HepG2 (cell line): ENCODE data around the gene KRT2. TPM values are rescaled to one million over a fixed set of nuclear protein-coding genes. Genes with fewer than 3 reads are reported as not detected.

ENCODE experiments used
- ATAC-seq: fragments of 200-7000 bp; cut with Tn5 transposase; 3 replicates; pipeline ENCODE4 v1.9.1; 2020; ENCODE audit warnings: mild to moderate bottlenecking, moderate library complexity
- BruUV-seq: library from RNA; stranded (reverse); fragments of 400-500 nt; replicated peaks from 2 replicates; lab custom pipeline; 2021; lab: Mats Ljungman, UMichigan
- CTCF ChIA-PET: fragments of 300-600 bp; formaldehyde crosslinking; extraction: SDS; loops from one replicate; lab custom pipeline; 2021; ENCODE audit warnings: low total read pairs, inconsistent platforms, low intra/inter-chr PET ratio; lab: Yijun Ruan, JAX
- POLR2A ChIA-PET: fragments of 350-600 bp; sonication (Branson Sonifier 250); formaldehyde crosslinking; loops from one replicate; lab custom pipeline; 2020; ENCODE audit warnings: antibody characterized with exemption, inconsistent platforms; lab: Yijun Ruan, JAX
- DNase-seq: peaks from one replicate; pipeline ENCODE4 v3.0.0-alpha.2; 2015; ENCODE audit warnings: low spot score
- FAIRE-seq: peaks from 3 replicates; lab custom pipeline; 2011; peaks lifted over from hg19 to GRCh38; lab: Jason Lieb, UNC
- H2AFZ ChIP-seq: one replicate; pipeline ENCODE4 v1.6.1; 2011; ENCODE audit warnings: low read length, inconsistent platforms
- H3K27ac ChIP-seq: fragments of 300-600 bp; 3 replicates; pipeline ENCODE4 v1.8.0; 2011; ENCODE audit warnings: mixed run types, mild to moderate bottlenecking, mixed read lengths, low read length, inconsistent platforms; ENCODE audit not compliant: insufficient read depth; ENCODE audit errors: extremely low read length
- H3K27me3 ChIP-seq, 2 experiments: fragments of 200-600 bp in 1 of 2; 2 replicates in 1 of 2; 3 replicates in 1 of 2; pipeline versions ENCODE4 v1.6.0 to v1.8.0; 2011; ENCODE audit warnings: low read length in 2 of 2, mild to moderate bottlenecking in 2 of 2, moderate library complexity in 2 of 2, inconsistent platforms in 1 of 2; ENCODE audit not compliant: insufficient read depth in 2 of 2, control insufficient read depth in 1 of 2
- H3K36me3 ChIP-seq, 2 experiments: fragments of 200-600 bp in 1 of 2; replicated peaks in 1 of 2; 2 replicates in 1 of 2; 3 replicates in 1 of 2; pipeline versions ENCODE4 v1.5.1 to v1.8.0; 2011; ENCODE audit warnings: low read length in 2 of 2, inconsistent platforms in 1 of 2; ENCODE audit not compliant: insufficient read depth in 2 of 2, control insufficient read depth in 1 of 2
- H3K4me1 ChIP-seq: 2 replicates; pipeline ENCODE4 v1.5.1; 2012; ENCODE audit warnings: low read length, inconsistent platforms; ENCODE audit not compliant: insufficient read depth
- H3K4me2 ChIP-seq: 2 replicates; pipeline ENCODE4 v1.6.0; 2011; ENCODE audit warnings: low read depth, low read length, inconsistent platforms
- H3K4me3 ChIP-seq, 3 experiments: fragments of 200-600 bp in 1 of 3; sonication (generic), shearing (Covaris generic) in 1 of 3; replicated peaks in 1 of 3; 2 replicates each; pipeline ENCODE4 v1.5.1; 2011 to 2016; ENCODE audit warnings: low read length in 3 of 3, inconsistent platforms in 2 of 3, low read depth in 2 of 3, mild to moderate bottlenecking in 2 of 3, control low read depth in 1 of 3, mixed read lengths in 1 of 3; ENCODE audit not compliant: insufficient read depth in 1 of 3
- H3K79me2 ChIP-seq: one replicate; pipeline ENCODE4 v1.6.1; 2011; ENCODE audit warnings: low read length, inconsistent platforms; ENCODE audit not compliant: insufficient read depth
- H3K9ac ChIP-seq: 2 replicates; pipeline ENCODE4 v1.6.0; 2011; ENCODE audit warnings: mild to moderate bottlenecking, low read depth, low read length, inconsistent platforms; ENCODE audit not compliant: insufficient read depth
- H3K9me3 ChIP-seq: 2 replicates; pipeline ENCODE4 v1.5.1; 2012; ENCODE audit warnings: mild to moderate bottlenecking, low read length
- H4K20me1 ChIP-seq: 2 replicates; pipeline ENCODE4 v1.6.0; 2011; ENCODE audit warnings: inconsistent platforms, mild to moderate bottlenecking, low read length, moderate library complexity; ENCODE audit not compliant: insufficient read depth
- ATF7 ChIP-seq, 2 experiments: fragments of 450-650 bp in 1 of 2; sonication (generic) in 1 of 2; formaldehyde crosslinking in 1 of 2; IDR thresholded peaks; 2 replicates each; pipeline versions ENCODE4 v1.4.0 to v1.6.1; 2016 to 2020; ENCODE audit warnings: antibody characterized with exemption in 1 of 2, mild to moderate bottlenecking in 1 of 2, missing genetic modification reagents in 1 of 2
- KLF11 ChIP-seq: IDR thresholded peaks from 2 replicates; pipeline ENCODE4 v1.6.1; 2016; ENCODE audit warnings: missing compliant biosample characterization
- NR2F2 ChIP-seq: IDR thresholded peaks from 2 replicates; pipeline ENCODE4 v1.6.1; 2012; ENCODE audit warnings: low read depth, inconsistent platforms, borderline replicate concordance
- STAT5B ChIP-seq: sonication (generic); formaldehyde crosslinking; IDR thresholded peaks from 2 replicates; pipeline ENCODE4 v1.4.0; 2020; ENCODE audit warnings: missing genetic modification reagents
- TEAD3 ChIP-seq: optimal IDR thresholded peaks from 2 replicates; pipeline ENCODE3; 2016; ENCODE audit warnings: borderline replicate concordance
- WGBS: methylation state at CpG from one replicate; pipeline ENCODE4 v1.1.6; 2017; ENCODE audit warnings: low lambda C conversion rate; 5-methylcytosine and 5-hydroxymethylcytosine counted together
- in situ Hi-C: cut with HindIII; loops from 2 replicates; pipeline ENCODE4 v1.10.0; 2017; ENCODE audit warnings: low pct_unique_long_range_greater_than_20kb; ENCODE audit not compliant: extremely low pct_ligation_motif_present
- intact Hi-C: fragments of 100-400 bp; cut with micrococcal nuclease; formaldehyde crosslinking; loops from one replicate; pipeline ENCODE4 v1.10.0; 2022; ENCODE audit not compliant: unreplicated experiment
- polyA plus RNA-seq, 8 experiments: library from polyadenylated mRNA; depleted of rRNA in 3 of 8; stranded (reverse) in 7 of 8; unstranded in 1 of 8; fragments of >200 nt; fragmentation: Illumina TruSeq in 4 of 8; extraction: Trizol in 4 of 8; gene quantifications; 2 replicates each; pipeline versions ENCODE4 v1.2.1 to v1.2.3, GENCODE V29; 2011 to 2016; ENCODE audit warnings: low read depth in 4 of 8, missing spikeins in 1 of 8, mixed read lengths in 1 of 8; ENCODE audit not compliant: insufficient read depth in 1 of 8
- total RNA-seq, 5 experiments: library from RNA; depleted of rRNA; stranded (reverse); fragments of >200 nt; fragmentation: Illumina TruSeq; extraction: Trizol; gene quantifications; 2 replicates each; pipeline ENCODE4 v1.2.3, GENCODE V29; 2016; ENCODE audit warnings: low read depth in 1 of 5
- TF ChIP-seq, protein P1 (sequence below): sonication (generic); formaldehyde crosslinking; IDR thresholded peaks from 2 replicates; pipeline ENCODE4 v1.4.0; 2020; ENCODE audit warnings: missing genetic modification reagents, borderline replicate concordance
- TF ChIP-seq, protein P2 (sequence below): sonication (generic); formaldehyde crosslinking; IDR thresholded peaks from 2 replicates; pipeline ENCODE4 v1.5.1; 2020; ENCODE audit warnings: mild to moderate bottlenecking, missing genetic modification reagents, moderate library complexity
- TF ChIP-seq, protein P3 (sequence below): IDR thresholded peaks from 2 replicates; pipeline ENCODE4 v1.6.1; 2016

The KRT2 gene
- total and polyA plus RNA-seq, 2 of the 13 experiments (the other 11 are each of a cell fraction or from before 2014, with no cell fraction given), result not detected

DNA sequence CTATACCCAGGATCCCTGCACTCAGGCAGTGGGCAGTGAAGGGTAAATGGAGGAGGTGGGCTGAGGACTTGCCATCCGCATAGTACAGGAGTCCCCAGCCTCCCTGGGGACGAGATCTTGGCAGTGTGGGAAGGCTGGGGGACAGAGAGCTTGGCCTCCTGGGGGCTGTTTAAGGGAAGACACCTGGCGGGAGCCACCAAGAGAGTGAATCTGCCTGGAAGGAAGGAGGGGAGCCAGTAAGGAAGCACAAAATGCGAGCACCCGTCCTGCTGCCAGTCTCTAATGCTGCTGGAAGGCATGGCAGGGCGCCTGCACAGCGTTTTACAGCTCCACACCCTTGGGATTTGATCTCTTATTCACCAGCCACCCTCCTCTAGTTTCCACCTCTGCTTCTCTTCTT, 7.4 kb upstream of the KRT2 start:
- no peaks in the 10 kb centered on the region for H3K9me3 ChIP-seq
- ChIA-PET POLR2A (no interaction called here), CTCF (no interaction called here)
- ATAC-seq (no peak), DNase-seq (no peak), FAIRE-seq (no peak)
- H3K36me3 ChIP-seq, result no peaks in the 10 kb centered on the region
- no peak overlapping the region for H2AFZ ChIP-seq
- in situ Hi-C loops (no loop called here), intact Hi-C loops (no loop called here)
- TF ChIP-seq, protein P1, sequence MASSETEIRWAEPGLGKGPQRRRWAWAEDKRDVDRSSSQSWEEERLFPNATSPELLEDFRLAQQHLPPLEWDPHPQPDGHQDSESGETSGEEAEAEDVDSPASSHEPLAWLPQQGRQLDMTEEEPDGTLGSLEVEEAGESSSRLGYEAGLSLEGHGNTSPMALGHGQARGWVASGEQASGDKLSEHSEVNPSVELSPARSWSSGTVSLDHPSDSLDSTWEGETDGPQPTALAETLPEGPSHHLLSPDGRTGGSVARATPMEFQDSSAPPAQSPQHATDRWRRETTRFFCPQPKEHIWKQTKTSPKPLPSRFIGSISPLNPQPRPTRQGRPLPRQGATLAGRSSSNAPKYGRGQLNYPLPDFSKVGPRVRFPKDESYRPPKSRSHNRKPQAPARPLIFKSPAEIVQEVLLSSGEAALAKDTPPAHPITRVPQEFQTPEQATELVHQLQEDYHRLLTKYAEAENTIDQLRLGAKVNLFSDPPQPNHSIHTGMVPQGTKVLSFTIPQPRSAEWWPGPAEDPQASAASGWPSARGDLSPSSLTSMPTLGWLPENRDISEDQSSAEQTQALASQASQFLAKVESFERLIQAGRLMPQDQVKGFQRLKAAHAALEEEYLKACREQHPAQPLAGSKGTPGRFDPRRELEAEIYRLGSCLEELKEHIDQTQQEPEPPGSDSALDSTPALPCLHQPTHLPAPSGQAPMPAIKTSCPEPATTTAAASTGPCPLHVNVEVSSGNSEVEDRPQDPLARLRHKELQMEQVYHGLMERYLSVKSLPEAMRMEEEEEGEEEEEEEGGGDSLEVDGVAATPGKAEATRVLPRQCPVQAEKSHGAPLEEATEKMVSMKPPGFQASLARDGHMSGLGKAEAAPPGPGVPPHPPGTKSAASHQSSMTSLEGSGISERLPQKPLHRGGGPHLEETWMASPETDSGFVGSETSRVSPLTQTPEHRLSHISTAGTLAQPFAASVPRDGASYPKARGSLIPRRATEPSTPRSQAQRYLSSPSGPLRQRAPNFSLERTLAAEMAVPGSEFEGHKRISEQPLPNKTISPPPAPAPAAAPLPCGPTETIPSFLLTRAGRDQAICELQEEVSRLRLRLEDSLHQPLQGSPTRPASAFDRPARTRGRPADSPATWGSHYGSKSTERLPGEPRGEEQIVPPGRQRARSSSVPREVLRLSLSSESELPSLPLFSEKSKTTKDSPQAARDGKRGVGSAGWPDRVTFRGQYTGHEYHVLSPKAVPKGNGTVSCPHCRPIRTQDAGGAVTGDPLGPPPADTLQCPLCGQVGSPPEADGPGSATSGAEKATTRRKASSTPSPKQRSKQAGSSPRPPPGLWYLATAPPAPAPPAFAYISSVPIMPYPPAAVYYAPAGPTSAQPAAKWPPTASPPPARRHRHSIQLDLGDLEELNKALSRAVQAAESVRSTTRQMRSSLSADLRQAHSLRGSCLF (CRISPR knock-in tag), result no peak
- TF ChIP-seq, protein P2, sequence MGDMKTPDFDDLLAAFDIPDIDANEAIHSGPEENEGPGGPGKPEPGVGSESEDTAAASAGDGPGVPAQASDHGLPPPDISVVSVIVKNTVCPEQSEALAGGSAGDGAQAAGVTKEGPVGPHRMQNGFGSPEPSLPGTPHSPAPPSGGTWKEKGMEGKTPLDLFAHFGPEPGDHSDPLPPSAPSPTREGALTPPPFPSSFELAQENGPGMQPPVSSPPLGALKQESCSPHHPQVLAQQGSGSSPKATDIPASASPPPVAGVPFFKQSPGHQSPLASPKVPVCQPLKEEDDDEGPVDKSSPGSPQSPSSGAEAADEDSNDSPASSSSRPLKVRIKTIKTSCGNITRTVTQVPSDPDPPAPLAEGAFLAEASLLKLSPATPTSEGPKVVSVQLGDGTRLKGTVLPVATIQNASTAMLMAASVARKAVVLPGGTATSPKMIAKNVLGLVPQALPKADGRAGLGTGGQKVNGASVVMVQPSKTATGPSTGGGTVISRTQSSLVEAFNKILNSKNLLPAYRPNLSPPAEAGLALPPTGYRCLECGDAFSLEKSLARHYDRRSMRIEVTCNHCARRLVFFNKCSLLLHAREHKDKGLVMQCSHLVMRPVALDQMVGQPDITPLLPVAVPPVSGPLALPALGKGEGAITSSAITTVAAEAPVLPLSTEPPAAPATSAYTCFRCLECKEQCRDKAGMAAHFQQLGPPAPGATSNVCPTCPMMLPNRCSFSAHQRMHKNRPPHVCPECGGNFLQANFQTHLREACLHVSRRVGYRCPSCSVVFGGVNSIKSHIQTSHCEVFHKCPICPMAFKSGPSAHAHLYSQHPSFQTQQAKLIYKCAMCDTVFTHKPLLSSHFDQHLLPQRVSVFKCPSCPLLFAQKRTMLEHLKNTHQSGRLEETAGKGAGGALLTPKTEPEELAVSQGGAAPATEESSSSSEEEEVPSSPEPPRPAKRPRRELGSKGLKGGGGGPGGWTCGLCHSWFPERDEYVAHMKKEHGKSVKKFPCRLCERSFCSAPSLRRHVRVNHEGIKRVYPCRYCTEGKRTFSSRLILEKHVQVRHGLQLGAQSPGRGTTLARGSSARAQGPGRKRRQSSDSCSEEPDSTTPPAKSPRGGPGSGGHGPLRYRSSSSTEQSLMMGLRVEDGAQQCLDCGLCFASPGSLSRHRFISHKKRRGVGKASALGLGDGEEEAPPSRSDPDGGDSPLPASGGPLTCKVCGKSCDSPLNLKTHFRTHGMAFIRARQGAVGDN (CRISPR knock-in tag), result no peak
- TF ChIP-seq ATF7 (IDR thresholded peaks at IDR 0.05) (no peak), ATF7 (CRISPR knock-in tag; IDR thresholded peaks at IDR 0.05) (no peak), NR2F2 (no peak), TEAD3 (no peak), KLF11 (no peak), STAT5B (CRISPR knock-in tag) (no peak)
- TF ChIP-seq, protein P3, sequence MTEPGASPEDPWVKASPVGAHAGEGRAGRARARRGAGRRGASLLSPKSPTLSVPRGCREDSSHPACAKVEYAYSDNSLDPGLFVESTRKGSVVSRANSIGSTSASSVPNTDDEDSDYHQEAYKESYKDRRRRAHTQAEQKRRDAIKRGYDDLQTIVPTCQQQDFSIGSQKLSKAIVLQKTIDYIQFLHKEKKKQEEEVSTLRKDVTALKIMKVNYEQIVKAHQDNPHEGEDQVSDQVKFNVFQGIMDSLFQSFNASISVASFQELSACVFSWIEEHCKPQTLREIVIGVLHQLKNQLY, result no peak
- no peak overlapping the region for H3K4me3 ChIP-seq
- 3% methylated on average over 5 of the region's 7 CpGs for WGBS
- no peaks in the 10 kb centered on the region for H3K4me1 ChIP-seq
- H3K4me2 ChIP-seq, result no peak overlapping the region
- H3K9ac ChIP-seq, result no peak overlapping the region
- no peaks in the 10 kb centered on the region for H3K79me2 ChIP-seq
- peaks cover 3 to 34% of the 10 kb centered on the region in 2 experiments; a peak in 4 of 5 replicates for H3K27me3 ChIP-seq
- H3K27ac ChIP-seq, result no peak overlapping the region
- BruUV-seq, result no TSS peak
- no peaks in the 10 kb centered on the region for H4K20me1 ChIP-seq
